HL-60 (cell line): ENCODE results near the gene EVC.

Experiments used
- DNase-seq, 2 experiments: peaks; one replicate each; pipeline ENCODE4 v3.0.0-alpha.2; 2010 to 2020; ENCODE audit warnings: low read depth in 1 of 2, low spot score in 1 of 2
- H3K27ac ChIP-seq: fragments of 250-450 bp; sonication (Bioruptor Pico); replicated peaks from 2 replicates; pipeline ENCODE4 v1.5.1; 2020; ENCODE audit warnings: mild to moderate bottlenecking, moderate library complexity
- H3K27me3 ChIP-seq: fragments of 250-450 bp; sonication (Bioruptor Pico); 2 replicates; pipeline ENCODE4 v1.5.1; 2021; ENCODE audit warnings: mild to moderate bottlenecking, moderate library complexity; ENCODE audit not compliant: insufficient read depth, poor library complexity, severe bottlenecking
- H3K4me3 ChIP-seq: replicated peaks from 2 replicates; pipeline ENCODE4 v1.5.1; 2011; ENCODE audit warnings: mild to moderate bottlenecking, control low read depth, low read length; ENCODE audit not compliant: insufficient read depth
- GABPA ChIP-seq: IDR thresholded peaks from 2 replicates; pipeline ENCODE4 v1.6.1; 2012; ENCODE audit warnings: low read depth
- POLR2AphosphoS5 ChIP-seq: IDR thresholded peaks from 2 replicates; pipeline ENCODE4 v1.6.1; 2012; ENCODE audit warnings: low read depth
- SPI1 ChIP-seq: IDR thresholded peaks from 2 replicates; pipeline ENCODE4 v1.6.1; 2012; ENCODE audit warnings: low read depth, mild to moderate bottlenecking, borderline replicate concordance
- TF ChIP-seq, protein P1 (sequence below): IDR thresholded peaks from 2 replicates; pipeline ENCODE4 v1.6.1; 2012; ENCODE audit warnings: low read depth; ENCODE audit not compliant: insufficient replicate concordance
- TF ChIP-seq, protein P2 (sequence below): IDR thresholded peaks from one replicate; pipeline ENCODE4 v1.5.1; 2011; ENCODE audit warnings: low read length, control low read depth, inconsistent platforms; ENCODE audit not compliant: insufficient read depth

Gene EVC

GRCh38 chr4:5813882-5814255 lies 102.9 kb downstream of the EVC start:
- TF ChIP-seq SPI1 (no peak), POLR2AphosphoS5 (no peak), GABPA (no peak)
- TF ChIP-seq, protein P1, sequence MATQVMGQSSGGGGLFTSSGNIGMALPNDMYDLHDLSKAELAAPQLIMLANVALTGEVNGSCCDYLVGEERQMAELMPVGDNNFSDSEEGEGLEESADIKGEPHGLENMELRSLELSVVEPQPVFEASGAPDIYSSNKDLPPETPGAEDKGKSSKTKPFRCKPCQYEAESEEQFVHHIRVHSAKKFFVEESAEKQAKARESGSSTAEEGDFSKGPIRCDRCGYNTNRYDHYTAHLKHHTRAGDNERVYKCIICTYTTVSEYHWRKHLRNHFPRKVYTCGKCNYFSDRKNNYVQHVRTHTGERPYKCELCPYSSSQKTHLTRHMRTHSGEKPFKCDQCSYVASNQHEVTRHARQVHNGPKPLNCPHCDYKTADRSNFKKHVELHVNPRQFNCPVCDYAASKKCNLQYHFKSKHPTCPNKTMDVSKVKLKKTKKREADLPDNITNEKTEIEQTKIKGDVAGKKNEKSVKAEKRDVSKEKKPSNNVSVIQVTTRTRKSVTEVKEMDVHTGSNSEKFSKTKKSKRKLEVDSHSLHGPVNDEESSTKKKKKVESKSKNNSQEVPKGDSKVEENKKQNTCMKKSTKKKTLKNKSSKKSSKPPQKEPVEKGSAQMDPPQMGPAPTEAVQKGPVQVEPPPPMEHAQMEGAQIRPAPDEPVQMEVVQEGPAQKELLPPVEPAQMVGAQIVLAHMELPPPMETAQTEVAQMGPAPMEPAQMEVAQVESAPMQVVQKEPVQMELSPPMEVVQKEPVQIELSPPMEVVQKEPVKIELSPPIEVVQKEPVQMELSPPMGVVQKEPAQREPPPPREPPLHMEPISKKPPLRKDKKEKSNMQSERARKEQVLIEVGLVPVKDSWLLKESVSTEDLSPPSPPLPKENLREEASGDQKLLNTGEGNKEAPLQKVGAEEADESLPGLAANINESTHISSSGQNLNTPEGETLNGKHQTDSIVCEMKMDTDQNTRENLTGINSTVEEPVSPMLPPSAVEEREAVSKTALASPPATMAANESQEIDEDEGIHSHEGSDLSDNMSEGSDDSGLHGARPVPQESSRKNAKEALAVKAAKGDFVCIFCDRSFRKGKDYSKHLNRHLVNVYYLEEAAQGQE, result no peak
- TF ChIP-seq, protein P2, sequence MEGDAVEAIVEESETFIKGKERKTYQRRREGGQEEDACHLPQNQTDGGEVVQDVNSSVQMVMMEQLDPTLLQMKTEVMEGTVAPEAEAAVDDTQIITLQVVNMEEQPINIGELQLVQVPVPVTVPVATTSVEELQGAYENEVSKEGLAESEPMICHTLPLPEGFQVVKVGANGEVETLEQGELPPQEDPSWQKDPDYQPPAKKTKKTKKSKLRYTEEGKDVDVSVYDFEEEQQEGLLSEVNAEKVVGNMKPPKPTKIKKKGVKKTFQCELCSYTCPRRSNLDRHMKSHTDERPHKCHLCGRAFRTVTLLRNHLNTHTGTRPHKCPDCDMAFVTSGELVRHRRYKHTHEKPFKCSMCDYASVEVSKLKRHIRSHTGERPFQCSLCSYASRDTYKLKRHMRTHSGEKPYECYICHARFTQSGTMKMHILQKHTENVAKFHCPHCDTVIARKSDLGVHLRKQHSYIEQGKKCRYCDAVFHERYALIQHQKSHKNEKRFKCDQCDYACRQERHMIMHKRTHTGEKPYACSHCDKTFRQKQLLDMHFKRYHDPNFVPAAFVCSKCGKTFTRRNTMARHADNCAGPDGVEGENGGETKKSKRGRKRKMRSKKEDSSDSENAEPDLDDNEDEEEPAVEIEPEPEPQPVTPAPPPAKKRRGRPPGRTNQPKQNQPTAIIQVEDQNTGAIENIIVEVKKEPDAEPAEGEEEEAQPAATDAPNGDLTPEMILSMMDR, result no peak
- Histone ChIP-seq H3K27me3 (no peaks in the 10 kb centered on the region), H3K4me3 (no peak overlapping the region), H3K27ac (no peak overlapping the region)
- no peak for DNase-seq

DNA sequence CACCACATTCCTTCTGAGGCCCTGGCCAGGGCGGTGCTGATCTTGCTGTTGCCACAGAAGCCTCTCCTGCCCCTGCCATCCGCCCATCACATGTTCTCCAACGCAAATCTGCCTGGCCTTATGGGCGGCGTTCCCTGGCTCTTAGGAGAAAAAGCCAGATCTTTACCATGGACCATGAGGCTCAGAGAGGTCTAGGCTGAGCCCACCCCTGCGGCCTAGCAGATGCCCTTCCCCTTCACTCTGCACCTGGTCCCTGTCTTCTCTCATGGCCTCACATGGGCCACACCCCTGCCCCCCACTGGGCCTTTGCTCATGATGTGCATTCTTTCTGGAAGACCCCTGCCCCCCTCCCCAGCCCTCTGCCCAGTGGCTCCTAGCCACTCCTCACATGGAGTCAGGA lies 103.4 kb downstream of the EVC start:
- TF ChIP-seq GABPA (no peak), SPI1 (no peak), POLR2AphosphoS5 (no peak)
- TF ChIP-seq, protein P2, result no peak
- TF ChIP-seq, protein P1, result no peak
- no peak for DNase-seq
- Histone ChIP-seq H3K27me3 (no peaks in the 10 kb centered on the region), H3K4me3 (no peak overlapping the region), H3K27ac (no peak overlapping the region)

GRCh38 chr4:5815641-5816040 lies 104.6 kb downstream of the EVC start:
- no peak for DNase-seq
- TF ChIP-seq GABPA, result no peak
- TF ChIP-seq, protein P2, result no peak
- no peak overlapping the region for H3K4me3 ChIP-seq
- no peak overlapping the region for H3K27ac ChIP-seq
- no peaks in the 10 kb centered on the region for H3K27me3 ChIP-seq

GRCh38 chr4:5816101-5816500 lies 105.1 kb downstream of the EVC start:
- H3K4me3 ChIP-seq, result no peak overlapping the region
- H3K27ac ChIP-seq, result no peak overlapping the region
- no peaks in the 10 kb centered on the region for H3K27me3 ChIP-seq
- DNase-seq, result no peak
- TF ChIP-seq SPI1 (no peak), POLR2AphosphoS5 (no peak), GABPA (no peak)
- TF ChIP-seq, protein P1, result no peak
- TF ChIP-seq, protein P2, result no peak
